ENCODE results near the gene RHEB.

Gene RHEB

GRCh38 chr7:151524845-151525244 is 5.2 kb upstream of the RHEB start:
- DNase-seq: no peak

GRCh38 chr7:151524331-151524730 is 4.6 kb upstream of the RHEB start:
- DNase-seq: no peak

- DNase-seq: peak; percentile 40
Measured at GRCh38 chr7:151520419-151521261, 945 bp upstream of the RHEB start.

GRCh38 chr7:151518947-151519764 is 539 bp downstream of the RHEB start:
- DNase-seq: peak; percentile 21

DNA sequence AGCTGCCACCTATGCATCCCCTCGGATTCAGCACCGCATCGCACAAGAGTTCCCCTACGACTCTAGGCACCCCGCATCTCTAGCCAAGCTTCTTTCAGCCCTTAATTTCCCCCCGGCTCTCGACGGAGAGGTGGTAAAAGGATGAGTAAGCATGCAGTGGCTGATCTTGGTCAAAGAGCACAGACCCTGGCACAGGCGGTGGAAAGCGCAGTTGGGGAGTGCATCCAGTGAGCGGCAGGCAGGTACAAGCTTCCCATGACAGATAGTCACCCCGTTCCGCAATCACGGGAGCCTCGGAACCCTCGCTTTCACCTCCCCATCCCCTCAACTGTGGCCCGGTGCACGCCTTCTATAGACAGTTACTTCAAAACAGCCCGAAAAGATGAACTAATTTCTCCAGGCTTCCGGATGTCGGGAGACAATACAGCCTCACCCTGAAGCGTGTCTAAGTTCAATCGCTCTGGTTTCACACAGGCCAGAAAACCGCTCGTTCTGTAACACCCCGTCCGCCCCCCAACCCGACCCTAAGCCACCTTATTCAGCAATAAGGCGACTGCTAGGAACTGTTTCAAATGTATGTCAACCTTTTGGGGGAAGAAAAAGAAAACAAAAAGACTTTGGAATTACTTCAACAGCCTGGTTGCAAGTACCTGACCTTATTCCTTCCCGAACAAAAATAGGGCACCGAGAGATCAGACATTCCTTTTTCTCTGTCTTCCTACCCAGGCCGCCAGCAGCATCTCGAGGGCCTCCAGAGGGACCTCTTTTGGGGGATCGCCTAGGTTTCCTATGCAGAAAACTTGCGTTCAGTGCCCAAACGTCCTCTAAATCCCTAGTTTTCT is 1.4 kb downstream of the RHEB start:
- peak; percentile 65 for DNase-seq

DNA sequence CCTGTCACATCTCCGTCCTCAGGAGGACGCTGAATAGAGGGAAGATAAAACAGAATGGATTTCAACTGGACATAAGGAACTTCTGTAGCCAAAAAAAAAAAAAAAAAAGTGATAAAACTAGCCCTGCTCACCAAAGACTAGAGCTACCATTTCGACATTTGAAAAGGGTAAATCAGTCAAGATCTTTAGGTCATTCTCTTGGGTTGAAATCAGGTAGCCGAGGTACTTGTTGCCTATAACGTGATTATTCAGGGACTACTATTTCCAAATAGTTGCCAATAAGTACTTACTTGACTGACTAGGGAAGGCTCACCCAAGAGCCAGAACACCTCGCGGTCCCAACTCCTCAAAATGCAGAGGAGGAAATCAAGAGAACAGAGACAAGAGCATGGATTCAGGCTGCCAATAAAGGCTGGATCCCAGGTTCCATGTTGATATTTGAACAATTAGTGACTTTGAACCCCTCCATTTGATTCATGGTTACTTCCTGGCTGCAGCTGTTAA is 2.0 kb downstream of the RHEB start:
- no peak for DNase-seq

DNA sequence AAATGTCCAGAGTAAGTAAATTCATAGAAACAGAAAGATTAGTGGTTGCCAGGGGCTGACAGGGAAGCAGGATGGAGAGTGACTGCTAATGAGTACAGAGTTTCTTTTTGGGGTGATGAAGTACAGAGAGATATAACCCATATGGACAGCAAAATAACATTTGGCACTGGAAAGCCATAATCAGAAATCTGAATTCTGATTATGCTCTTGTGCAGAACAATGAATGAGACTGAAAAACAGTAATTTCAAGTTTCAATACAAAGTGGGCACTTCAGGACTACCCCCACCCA is 4.5 kb downstream of the RHEB start:
- DNase-seq: no peak

DNA sequence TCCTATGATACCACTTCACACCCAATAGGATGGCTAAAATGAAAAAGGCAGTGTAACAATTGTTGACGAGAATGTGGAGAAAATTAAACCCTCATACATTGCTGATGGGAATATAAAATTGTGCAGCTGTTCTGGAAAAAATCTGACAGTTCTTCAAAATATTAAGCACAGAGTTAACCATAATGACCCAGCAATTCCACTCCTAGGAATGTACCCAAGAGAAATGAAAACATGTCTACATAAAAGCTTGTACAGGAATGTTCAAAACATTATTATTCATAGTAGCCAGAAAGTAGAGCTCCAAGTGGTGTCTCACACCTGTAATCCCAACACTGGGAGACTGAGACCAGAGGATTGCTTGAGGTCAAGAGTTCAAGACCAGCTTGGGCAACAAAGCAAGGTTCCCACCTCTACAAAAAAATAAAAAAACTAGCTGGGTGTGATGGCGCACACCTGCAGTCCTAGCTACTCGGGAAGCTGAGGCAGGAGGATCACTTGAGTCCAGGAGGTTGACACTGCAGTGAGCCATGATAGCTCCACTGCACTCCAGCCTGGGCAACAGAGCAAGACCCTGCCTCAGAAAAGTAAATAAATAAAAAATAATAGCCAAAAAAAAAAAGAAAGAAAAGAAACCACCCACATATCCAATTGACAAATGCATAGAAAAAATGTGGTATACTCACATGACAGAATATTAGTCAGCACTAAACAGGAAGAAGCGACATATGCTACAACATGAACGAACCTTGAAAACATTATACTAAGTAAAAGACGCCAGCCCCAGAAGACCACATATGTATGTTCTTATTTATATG is 5.0 kb downstream of the RHEB start:
- no peak for DNase-seq

- DNase-seq: no peak
Measured at GRCh38 chr7:151513133-151513532, 6.6 kb downstream of the RHEB start.

GRCh38 chr7:151512353-151512752 is 7.3 kb downstream of the RHEB start:
- DNase-seq: no peak

GRCh38 chr7:151511946-151512345 is 7.7 kb downstream of the RHEB start:
- no peak for DNase-seq

- DNase-seq: no peak
Measured at GRCh38 chr7:151511270-151511669, 8.4 kb downstream of the RHEB start.

- DNase-seq: no peak
Measured at GRCh38 chr7:151509670-151510333, 9.9 kb downstream of the RHEB start.

DNA sequence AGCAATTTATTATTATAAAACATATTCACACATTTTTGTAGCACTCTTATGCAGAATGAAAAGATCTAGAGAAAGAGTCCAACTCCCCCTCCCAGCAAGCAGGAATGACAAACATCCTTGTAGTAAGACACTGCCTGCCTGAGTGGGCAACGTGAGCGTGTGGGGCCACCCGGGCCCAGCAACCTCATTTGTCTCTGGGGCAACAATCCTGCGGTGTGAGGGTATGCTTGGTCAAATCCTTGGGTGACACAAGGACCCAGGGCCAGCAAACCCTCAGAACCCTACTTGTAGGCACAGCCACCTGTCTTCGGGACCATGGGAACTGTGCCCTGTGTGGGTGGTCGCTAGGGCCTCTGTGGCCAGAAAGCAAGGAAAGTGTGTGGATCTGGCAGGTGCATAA is 10.7 kb downstream of the RHEB start:
- no peak for DNase-seq

- no peak for DNase-seq
Measured at GRCh38 chr7:151507806-151508205, 11.9 kb downstream of the RHEB start.

DNA sequence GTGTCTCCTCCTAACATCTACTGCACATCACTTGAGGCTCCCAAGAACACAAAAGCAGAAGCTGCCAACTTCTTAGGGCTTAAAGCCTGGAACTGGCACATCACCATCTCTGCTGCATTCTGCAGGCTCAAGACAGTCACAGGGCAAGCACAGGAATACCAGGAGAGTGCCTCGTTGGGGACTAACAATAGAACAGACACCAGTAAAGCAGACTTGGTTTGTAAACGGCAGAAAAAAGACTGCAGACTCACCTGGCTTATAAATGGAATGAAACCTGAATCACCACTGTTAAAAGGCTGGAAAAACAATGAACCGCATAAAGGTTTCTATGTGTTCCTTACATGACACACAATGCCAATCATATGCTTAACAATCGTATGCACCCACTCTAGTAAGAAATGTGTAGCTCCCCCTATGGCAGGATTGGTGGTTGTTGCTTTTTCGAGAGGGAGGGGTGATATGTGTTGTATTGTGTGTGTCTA is 12.8 kb downstream of the RHEB start:
- no peak for DNase-seq

DNA sequence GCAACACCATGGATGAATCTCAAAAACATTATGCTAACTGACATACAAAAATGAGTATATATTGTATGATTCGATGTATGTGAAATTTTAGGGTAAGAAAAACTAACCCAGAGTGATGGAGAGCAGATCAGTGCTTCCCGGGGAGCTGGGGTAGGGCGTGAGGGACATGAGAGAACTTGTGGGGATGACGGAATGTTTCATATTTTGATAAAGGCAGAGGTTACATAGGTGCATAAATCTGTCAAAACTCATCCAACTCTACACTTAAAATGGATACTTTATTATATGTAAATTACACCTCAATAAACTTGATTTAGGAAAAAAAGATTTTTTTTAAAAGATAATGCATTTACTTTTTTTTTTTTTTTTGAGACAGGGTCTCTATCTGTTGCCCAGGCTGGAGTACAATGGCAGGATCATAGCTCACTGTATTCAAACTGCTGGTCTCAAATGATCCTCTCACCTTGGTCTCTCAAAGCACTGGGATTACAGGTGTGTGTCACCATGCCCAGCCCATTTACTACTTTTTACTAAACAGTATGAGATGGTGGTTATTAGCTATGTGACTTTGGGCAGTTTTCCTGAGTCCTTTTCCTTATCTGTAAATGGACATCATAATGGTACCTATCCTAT is 13.7 kb downstream of the RHEB start:
- DNase-seq: no peak

DNA sequence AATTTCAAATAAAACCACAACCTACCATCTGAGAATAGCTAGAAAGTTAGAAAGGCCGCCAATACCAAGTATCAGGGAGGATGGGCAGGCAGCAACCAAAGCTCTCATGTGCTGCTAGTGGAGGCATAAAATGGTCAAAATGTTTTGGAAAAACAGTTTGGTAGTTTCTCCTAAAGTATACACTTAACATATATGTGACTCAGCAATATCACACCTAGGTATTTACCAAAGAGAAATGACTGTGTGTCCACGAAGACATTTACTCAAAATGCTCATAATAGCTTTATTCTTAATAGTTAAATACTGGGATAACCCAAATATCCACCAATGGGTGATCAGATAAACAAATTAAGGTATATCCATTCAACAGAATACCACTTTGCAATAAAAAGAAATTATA is 14.3 kb downstream of the RHEB start:
- no peak for DNase-seq

DNA sequence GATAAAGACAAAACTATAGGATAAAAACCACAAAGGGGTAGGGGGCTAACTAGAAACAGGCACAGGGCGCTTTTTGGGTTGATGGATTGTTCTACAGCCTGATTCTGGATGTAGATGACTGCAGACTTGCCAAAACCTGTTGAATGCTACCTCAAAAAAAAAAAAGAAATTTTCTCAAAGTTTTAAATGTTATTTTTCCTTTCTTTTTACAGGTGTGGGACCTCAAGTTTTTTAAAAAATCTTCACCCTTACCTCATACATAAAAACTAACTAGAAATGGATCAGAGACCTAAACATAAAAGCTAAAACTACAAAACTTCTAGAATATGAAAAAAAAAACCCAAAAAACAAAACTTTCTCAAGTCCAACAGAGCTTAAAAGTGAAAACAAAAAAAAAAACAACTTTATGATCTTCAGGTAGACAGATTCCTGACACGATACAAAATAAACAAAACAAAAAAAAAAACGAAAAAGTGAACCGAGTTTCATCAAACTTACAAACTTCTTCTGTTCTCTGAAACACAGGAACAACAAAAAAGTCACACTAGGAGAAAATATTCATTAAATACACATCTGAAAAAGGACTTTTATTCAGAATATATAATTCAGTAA is 14.9 kb downstream of the RHEB start:
- no peak for DNase-seq

GRCh38 chr7:151503902-151504714 is 15.6 kb downstream of the RHEB start:
- DNase-seq: peak; percentile 84

All from EL (cell line).